Measurements from ENCODE around the gene BUD31. TPM values are rescaled to one million over a fixed set of nuclear protein-coding genes. Genes with fewer than 3 reads are reported as not detected.
A peak's percentile ranks its signal among the peaks of the same experiment; 100 is the strongest.

The BUD31 gene
- total RNA-seq, 1 experiment from 2014 or later, result 154 TPM

- no peak overlapping the region for H3K27ac ChIP-seq (ENCODE audit: low read depth, low read length)
- H3K9ac ChIP-seq (ENCODE audit: low read length), result no peak overlapping the region
- H4K20me1 ChIP-seq (ENCODE audit: insufficient read depth), result no peaks in the 10 kb centered on the region
- ATAC-seq (no peak), DNase-seq (ENCODE audit: low read depth, low spot score) (no peak)
- ChIA-PET RAD21 (ENCODE audit: low non-redundant PET in 1 of 2, low total read pairs in 2 of 2, uncharacterized antibody in 2 of 2, unreplicated experiment in 2 of 2) (no interaction called here), CTCF (no interaction called here), POLR2A (no interaction called here)
- H3K9me2 ChIP-seq (ENCODE audit: insufficient read depth), result no peaks in the 10 kb centered on the region
- H3K4me2 ChIP-seq (ENCODE audit: low read length), result no peak overlapping the region
- H3K4me1 ChIP-seq (ENCODE audit: control insufficient read depth in 1 of 2, insufficient read depth in 2 of 2, low read length in 2 of 2), result peaks cover 0 to 7% of the 10 kb centered on the region in 2 experiments; a peak in 2 of 4 replicates
- H3K27me3 ChIP-seq (ENCODE audit: insufficient read depth, low read length), result no peaks in the 10 kb centered on the region
- peaks cover 29% of the 10 kb centered on the region for H3K79me2 ChIP-seq (ENCODE audit: insufficient read depth, low read length)
- no peak overlapping the region for H2AFZ ChIP-seq (ENCODE audit: low read depth, low read length, poor library complexity, severe bottlenecking)
- BruUV-seq (replicated peaks), result no TSS peak
- H3K9me3 ChIP-seq (ENCODE audit: control insufficient read depth in 1 of 2, insufficient read depth in 1 of 2, low read depth in 1 of 2, low read length in 2 of 2), result no peaks in the 10 kb centered on the region
- TF ChIP-seq SIN3A (IDR thresholded peaks at IDR 0.05; ENCODE audit: low read depth), result no peak
- TF ChIP-seq, protein P1, sequence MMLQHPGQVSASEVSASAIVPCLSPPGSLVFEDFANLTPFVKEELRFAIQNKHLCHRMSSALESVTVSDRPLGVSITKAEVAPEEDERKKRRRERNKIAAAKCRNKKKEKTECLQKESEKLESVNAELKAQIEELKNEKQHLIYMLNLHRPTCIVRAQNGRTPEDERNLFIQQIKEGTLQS (IDR thresholded peaks at IDR 0.05), result no peak
- no peak for TF ChIP-seq TCF7L2 (IDR thresholded peaks at IDR 0.05; ENCODE audit: borderline replicate concordance, extremely low read depth, insufficient read depth, insufficient read length)
- TF ChIP-seq, protein P2, sequence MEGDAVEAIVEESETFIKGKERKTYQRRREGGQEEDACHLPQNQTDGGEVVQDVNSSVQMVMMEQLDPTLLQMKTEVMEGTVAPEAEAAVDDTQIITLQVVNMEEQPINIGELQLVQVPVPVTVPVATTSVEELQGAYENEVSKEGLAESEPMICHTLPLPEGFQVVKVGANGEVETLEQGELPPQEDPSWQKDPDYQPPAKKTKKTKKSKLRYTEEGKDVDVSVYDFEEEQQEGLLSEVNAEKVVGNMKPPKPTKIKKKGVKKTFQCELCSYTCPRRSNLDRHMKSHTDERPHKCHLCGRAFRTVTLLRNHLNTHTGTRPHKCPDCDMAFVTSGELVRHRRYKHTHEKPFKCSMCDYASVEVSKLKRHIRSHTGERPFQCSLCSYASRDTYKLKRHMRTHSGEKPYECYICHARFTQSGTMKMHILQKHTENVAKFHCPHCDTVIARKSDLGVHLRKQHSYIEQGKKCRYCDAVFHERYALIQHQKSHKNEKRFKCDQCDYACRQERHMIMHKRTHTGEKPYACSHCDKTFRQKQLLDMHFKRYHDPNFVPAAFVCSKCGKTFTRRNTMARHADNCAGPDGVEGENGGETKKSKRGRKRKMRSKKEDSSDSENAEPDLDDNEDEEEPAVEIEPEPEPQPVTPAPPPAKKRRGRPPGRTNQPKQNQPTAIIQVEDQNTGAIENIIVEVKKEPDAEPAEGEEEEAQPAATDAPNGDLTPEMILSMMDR (IDR thresholded peaks at IDR 0.05 in 2 of 3, conservative IDR thresholded peaks at IDR 0.05 in 1 of 3; ENCODE audit: borderline replicate concordance in 1 of 3, insufficient read depth in 1 of 3, low read depth in 2 of 3, low read length in 2 of 3), result no peak
- TF ChIP-seq CBX3 (IDR thresholded peaks at IDR 0.05; ENCODE audit: low read depth), result no peak
- no peak overlapping the region for H3K4me3 ChIP-seq (replicated peaks in 1 of 2; ENCODE audit: low read depth in 1 of 2, low read length in 2 of 2)
- H3K36me3 ChIP-seq (ENCODE audit: control insufficient read depth in 1 of 2, insufficient read depth in 2 of 2, low read length in 2 of 2), result peaks cover 22 to 30% of the 10 kb centered on the region in 2 experiments; a peak in 3 of 4 replicates
- intact Hi-C loops (cut with micrococcal nuclease), result no loop called here
Measured at GRCh38 chr7:99433158-99433557, 24.4 kb downstream of the BUD31 start.

DNA sequence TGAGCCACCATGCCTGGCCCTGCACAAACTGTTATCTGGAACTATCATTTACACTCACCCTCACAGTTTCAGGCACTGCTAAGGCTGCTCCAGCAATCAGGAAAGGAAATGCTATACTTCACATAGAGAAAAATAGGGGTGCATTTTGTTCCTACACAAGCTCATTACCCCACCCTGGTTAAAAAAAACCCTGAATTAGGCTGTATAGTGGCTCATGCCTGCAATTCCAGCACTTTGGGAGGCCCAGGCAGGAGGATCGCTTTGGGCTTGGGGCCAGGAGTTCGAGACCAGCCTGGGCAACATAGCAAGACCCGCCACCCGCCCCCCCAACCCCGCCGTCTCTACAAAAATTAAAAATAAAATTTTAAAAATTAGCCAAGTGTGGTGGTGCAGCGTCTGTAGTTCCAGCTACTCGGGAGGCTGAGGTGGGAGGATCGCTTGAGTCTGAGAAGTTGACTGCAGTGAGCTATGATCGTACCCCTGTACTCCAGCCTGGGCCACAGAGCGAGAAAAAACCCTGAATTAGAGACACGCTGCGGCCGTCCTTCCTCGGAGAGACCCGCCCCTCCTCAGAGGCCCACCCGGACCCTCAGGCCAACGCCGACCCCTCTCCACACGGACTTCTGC is 29.3 kb downstream of the BUD31 start:
- peak; percentile 16 for ATAC-seq
- intact Hi-C loops (cut with micrococcal nuclease), result no loop called here
- no peaks in the 10 kb centered on the region for H3K9me3 ChIP-seq (ENCODE audit: control insufficient read depth in 1 of 2, insufficient read depth in 1 of 2, low read depth in 1 of 2, low read length in 2 of 2)
- no peaks in the 10 kb centered on the region for H3K27me3 ChIP-seq (ENCODE audit: insufficient read depth, low read length)
- no peaks in the 10 kb centered on the region for H3K9me2 ChIP-seq (ENCODE audit: insufficient read depth)
- H2AFZ ChIP-seq (ENCODE audit: low read depth, low read length, poor library complexity, severe bottlenecking), result no peak overlapping the region
- TSS peak; percentile 60 for BruUV-seq (replicated peaks)
- H3K36me3 ChIP-seq (ENCODE audit: control insufficient read depth in 1 of 2, insufficient read depth in 2 of 2, low read length in 2 of 2), result peaks cover 9 to 18% of the 10 kb centered on the region in 2 experiments
- TF ChIP-seq POLR2A (IDR thresholded peaks at IDR 0.05; ENCODE audit: borderline replicate concordance, extremely low read depth, insufficient read depth, insufficient read length), result no peak
- TF ChIP-seq JUND (IDR thresholded peaks at IDR 0.05), result no peak
- no peak for TF ChIP-seq ELF1 (IDR thresholded peaks at IDR 0.05; ENCODE audit: borderline replicate concordance, low read depth)
- no peak for TF ChIP-seq POLR2AphosphoS5 (IDR thresholded peaks at IDR 0.05; ENCODE audit: low read depth, low read length)
- TF ChIP-seq, protein P1 (IDR thresholded peaks at IDR 0.05), result no peak
- TF ChIP-seq EGR1 (IDR thresholded peaks at IDR 0.05; ENCODE audit: low read depth), result no peak
- TF ChIP-seq FOSL1 (IDR thresholded peaks at IDR 0.05; ENCODE audit: low read depth), result no peak
- H3K79me2 ChIP-seq (ENCODE audit: insufficient read depth, low read length), result peaks cover 74% of the 10 kb centered on the region
- peak overlapping the region; percentile 92 for H3K27ac ChIP-seq (ENCODE audit: low read depth, low read length)
- POLR2A ChIA-PET, result interaction anchor here (0.6 kb wide), 2 partner anchors 21 to 395 kb away, joined by 3 to 4 read pairs; no protein-coding TSS in a partner anchor
- peak overlapping the region; percentile 91 to 99 for H3K4me3 ChIP-seq (replicated peaks in 1 of 2; ENCODE audit: low read depth in 1 of 2, low read length in 2 of 2)
- no peak for DNase-seq (ENCODE audit: low read depth, low spot score)
- H3K4me2 ChIP-seq (ENCODE audit: low read length), result peak overlapping the region; percentile 81
- peaks cover 4 to 17% of the 10 kb centered on the region in 2 experiments; a peak in 3 of 4 replicates for H3K4me1 ChIP-seq (ENCODE audit: control insufficient read depth in 1 of 2, insufficient read depth in 2 of 2, low read length in 2 of 2)
- RAD21 ChIA-PET (ENCODE audit: low non-redundant PET in 1 of 2, low total read pairs in 2 of 2, uncharacterized antibody in 2 of 2, unreplicated experiment in 2 of 2), result no interaction called here
- peak overlapping the region; percentile 95 for H3K9ac ChIP-seq (ENCODE audit: low read length)
- CTCF ChIA-PET, result interaction anchor here (0.6 kb wide), 1 partner anchor 482 kb away, joined by 3 read pairs; the partner anchor contains the start of gene TRIM4
- peaks cover 9% of the 10 kb centered on the region; the same call in 1 of the 2 replicates for H4K20me1 ChIP-seq (ENCODE audit: insufficient read depth)

Measured in HCT116 (cell line).